Measurements from ENCODE around the gene MAN2A1. TPM values are rescaled to one million over a fixed set of nuclear protein-coding genes. Genes with fewer than 3 reads are reported as not detected.

Gene MAN2A1
- total RNA-seq, 1 experiment from 2014 or later: 35.4 TPM

GRCh38 chr5:109876030-109876725 is 186.5 kb downstream of the MAN2A1 start:
- no peaks in the 10 kb centered on the region for H3K36me3 ChIP-seq (ENCODE audit: control insufficient read depth in 1 of 2, insufficient read depth in 2 of 2, low read length in 2 of 2)
- no peak overlapping the region for H3K27ac ChIP-seq (ENCODE audit: low read depth, low read length)
- H3K4me3 ChIP-seq (replicated peaks in 1 of 2; ENCODE audit: low read depth in 1 of 2, low read length in 2 of 2): no peak overlapping the region
- H3K9me3 ChIP-seq (ENCODE audit: control insufficient read depth in 1 of 2, insufficient read depth in 1 of 2, low read depth in 1 of 2, low read length in 2 of 2): no peaks in the 10 kb centered on the region
- no peak overlapping the region for H2AFZ ChIP-seq (ENCODE audit: low read depth, low read length, poor library complexity, severe bottlenecking)
- no peak for ATAC-seq
- POLR2A ChIA-PET: no interaction called here
- no peak overlapping the region for H3K4me2 ChIP-seq (ENCODE audit: low read length)
- H3K27me3 ChIP-seq (ENCODE audit: insufficient read depth, low read length): no peaks in the 10 kb centered on the region
- H3K4me1 ChIP-seq (ENCODE audit: control insufficient read depth in 1 of 2, insufficient read depth in 2 of 2, low read length in 2 of 2): peaks cover 0 to 6% of the 10 kb centered on the region in 2 experiments; a peak in 1 of 4 replicates
- H3K9me2 ChIP-seq (ENCODE audit: insufficient read depth): no peaks in the 10 kb centered on the region
- no peaks in the 10 kb centered on the region for H3K79me2 ChIP-seq (ENCODE audit: insufficient read depth, low read length)
- no peak overlapping the region for H3K9ac ChIP-seq (ENCODE audit: low read length)
- RAD21 ChIA-PET (ENCODE audit: low non-redundant PET in 1 of 2, low total read pairs in 2 of 2, uncharacterized antibody in 2 of 2, unreplicated experiment in 2 of 2): no interaction called here
- no TSS peak for BruUV-seq (replicated peaks)
- no peak for DNase-seq (ENCODE audit: low read depth, low spot score)
- CTCF ChIA-PET: no interaction called here
- no peaks in the 10 kb centered on the region for H4K20me1 ChIP-seq (ENCODE audit: insufficient read depth)
- TF ChIP-seq SIN3A (IDR thresholded peaks at IDR 0.05; ENCODE audit: low read depth): no peak
- TF ChIP-seq ELF1 (IDR thresholded peaks at IDR 0.05; ENCODE audit: borderline replicate concordance, low read depth): no peak
- no peak for TF ChIP-seq ZBTB33 (IDR thresholded peaks at IDR 0.05; ENCODE audit: extremely low read depth, insufficient replicate concordance, low read length)
- TF ChIP-seq CBX3 (IDR thresholded peaks at IDR 0.05; ENCODE audit: low read depth): no peak
- TF ChIP-seq POLR2A (IDR thresholded peaks at IDR 0.05; ENCODE audit: borderline replicate concordance, extremely low read depth, insufficient read depth, insufficient read length): no peak
- no peak for TF ChIP-seq TCF7L2 (IDR thresholded peaks at IDR 0.05; ENCODE audit: borderline replicate concordance, extremely low read depth, insufficient read depth, insufficient read length)
- intact Hi-C loops (cut with micrococcal nuclease): no loop called here

Measured in HCT116 (cell line).